SU-DHL-6 (cell line): Measurements from ENCODE around the gene MED7.
A peak's percentile ranks its signal among the peaks of the same experiment; 100 is the strongest.

Experiments used
- H2AFZ ChIP-seq: fragments of 200-600 bp; sonication (generic); 2 replicates; pipeline ENCODE4 v1.6.1; 2014; ENCODE audit warnings: low read depth, mild to moderate bottlenecking, moderate library complexity, mixed read lengths, antibody characterized with exemption, low read length; ENCODE audit not compliant: severe bottlenecking
- H3F3A ChIP-seq: fragments of 200-600 bp; shearing (Covaris generic); 2 replicates; pipeline ENCODE4 v1.6.0; 2016; ENCODE audit warnings: antibody characterized with exemption, mild to moderate bottlenecking; ENCODE audit not compliant: insufficient read depth
- H3K27ac ChIP-seq: fragments of 200-600 bp; sonication (generic); 2 replicates; pipeline ENCODE4 v1.5.1; 2016; ENCODE audit warnings: low read depth, mild to moderate bottlenecking, low read length, moderate library complexity, mixed read lengths
- H3K27me3 ChIP-seq: fragments of 200-600 bp; sonication (generic), shearing (Covaris generic); 2 replicates; pipeline ENCODE4 v1.6.0; 2014; ENCODE audit warnings: mild to moderate bottlenecking, low read length
- H3K36me3 ChIP-seq: fragments of 200-600 bp; sonication (generic); 2 replicates; pipeline ENCODE4 v1.6.1; 2014; ENCODE audit warnings: mild to moderate bottlenecking, low read length, mixed read lengths
- H3K4me2 ChIP-seq: fragments of 300-600, 200-600 bp; shearing (Covaris generic), sonication (generic); 2 replicates; pipeline ENCODE4 v1.6.0; 2014; ENCODE audit warnings: low read length, low read depth, mild to moderate bottlenecking; ENCODE audit not compliant: poor library complexity, severe bottlenecking
- H3K4me3 ChIP-seq: fragments of 200-600 bp; sonication (generic); 2 replicates; pipeline ENCODE4 v1.5.1; 2014; ENCODE audit warnings: antibody characterized with exemption, low read length, mild to moderate bottlenecking, mixed read lengths; ENCODE audit not compliant: insufficient read depth, poor library complexity, severe bottlenecking
- H3K79me2 ChIP-seq: fragments of 200-600 bp; sonication (generic); 2 replicates; pipeline ENCODE4 v1.6.1; 2014; ENCODE audit warnings: mild to moderate bottlenecking, low read length, moderate library complexity; ENCODE audit not compliant: insufficient read depth
- H3K9ac ChIP-seq: fragments of 200-600 bp; sonication (generic); 2 replicates; pipeline ENCODE4 v1.7.0; 2014; ENCODE audit warnings: mild to moderate bottlenecking, low read length
- H3K9me2 ChIP-seq: fragments of 200-600 bp; sonication (generic); replicated peaks from 2 replicates; pipeline ENCODE4 v1.6.1; 2014; ENCODE audit warnings: low read length; ENCODE audit not compliant: insufficient read depth
- H3K9me3 ChIP-seq: fragments of 200-600 bp; sonication (generic); 2 replicates; pipeline ENCODE4 v1.6.1; 2014; ENCODE audit warnings: low read length, mixed read lengths; ENCODE audit not compliant: insufficient read depth
- H4K20me1 ChIP-seq: fragments of 200-600 bp; sonication (generic); 2 replicates; pipeline ENCODE4 v1.6.1; 2014; ENCODE audit warnings: low read depth, mild to moderate bottlenecking, antibody characterized with exemption, low read length, moderate library complexity, mixed read lengths
- EZH2phosphoT487 ChIP-seq: fragments of 200-600 bp; sonication (generic), shearing (Covaris generic); conservative IDR thresholded peaks from 2 replicates; pipeline ENCODE4 v1.6.1; 2018; ENCODE audit warnings: mild to moderate bottlenecking, antibody characterized with exemption, low read length, moderate library complexity, mixed read lengths
- TF ChIP-seq, protein P1 (sequence below): fragments of 200-600 bp; sonication (generic); IDR thresholded peaks from one replicate; pipeline ENCODE4 v1.5.1; 2017; ENCODE audit warnings: antibody characterized with exemption, mild to moderate bottlenecking, low read length, moderate library complexity; ENCODE audit not compliant: insufficient read depth, poor library complexity, severe bottlenecking

The MED7 gene

DNA sequence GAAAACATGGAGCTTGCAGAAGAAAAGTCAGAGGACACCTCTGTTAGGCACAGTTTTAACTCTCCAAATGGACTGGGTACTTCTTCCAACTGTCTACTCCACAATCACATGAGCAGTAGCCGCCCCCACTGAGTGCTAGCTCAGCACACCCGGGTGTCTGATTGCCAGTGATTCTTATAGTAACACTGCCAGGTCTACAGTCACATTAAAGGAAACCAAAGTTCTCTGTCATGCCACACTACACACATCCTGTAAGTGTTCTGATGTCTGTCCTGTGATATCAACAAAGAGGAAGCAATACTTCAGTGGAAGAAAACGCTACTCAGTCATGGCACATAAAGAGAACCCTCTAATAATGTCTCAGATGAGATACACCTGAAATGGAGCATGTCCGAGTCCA lies 33.7 kb downstream of the MED7 start, which contains the start of gene HAVCR2:
TSS of gene HAVCR2 (minus strand) at position 69 of the 400 bp plus-strand sequence. CDS start at position 8, 61 bp downstream.
- peak within 1 kb of the TSS; percentile 71 for H3K27ac ChIP-seq
- H3K4me2 ChIP-seq: peak within 1 kb of the TSS; percentile 62
- H3K9me3 ChIP-seq: no peaks in the 10 kb centered on the region
- H3K9ac ChIP-seq: peak within 1 kb of the TSS; percentile 55
- peaks cover 4% of the 10 kb centered on the region; the same call in 1 of the 2 replicates for H3F3A ChIP-seq
- no peaks in the 10 kb centered on the region; the same call in 1 of the 2 replicates for H3K79me2 ChIP-seq
- H4K20me1 ChIP-seq: no peaks in the 10 kb centered on the region
- H3K9me2 ChIP-seq: no peaks in the 10 kb centered on the region
- peak within 1 kb of the TSS; percentile 45 for H3K4me3 ChIP-seq
- no peaks in the 10 kb centered on the region for H3K27me3 ChIP-seq
- TF ChIP-seq EZH2phosphoT487: no peak
- TF ChIP-seq, protein P1, sequence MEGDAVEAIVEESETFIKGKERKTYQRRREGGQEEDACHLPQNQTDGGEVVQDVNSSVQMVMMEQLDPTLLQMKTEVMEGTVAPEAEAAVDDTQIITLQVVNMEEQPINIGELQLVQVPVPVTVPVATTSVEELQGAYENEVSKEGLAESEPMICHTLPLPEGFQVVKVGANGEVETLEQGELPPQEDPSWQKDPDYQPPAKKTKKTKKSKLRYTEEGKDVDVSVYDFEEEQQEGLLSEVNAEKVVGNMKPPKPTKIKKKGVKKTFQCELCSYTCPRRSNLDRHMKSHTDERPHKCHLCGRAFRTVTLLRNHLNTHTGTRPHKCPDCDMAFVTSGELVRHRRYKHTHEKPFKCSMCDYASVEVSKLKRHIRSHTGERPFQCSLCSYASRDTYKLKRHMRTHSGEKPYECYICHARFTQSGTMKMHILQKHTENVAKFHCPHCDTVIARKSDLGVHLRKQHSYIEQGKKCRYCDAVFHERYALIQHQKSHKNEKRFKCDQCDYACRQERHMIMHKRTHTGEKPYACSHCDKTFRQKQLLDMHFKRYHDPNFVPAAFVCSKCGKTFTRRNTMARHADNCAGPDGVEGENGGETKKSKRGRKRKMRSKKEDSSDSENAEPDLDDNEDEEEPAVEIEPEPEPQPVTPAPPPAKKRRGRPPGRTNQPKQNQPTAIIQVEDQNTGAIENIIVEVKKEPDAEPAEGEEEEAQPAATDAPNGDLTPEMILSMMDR: no peak
- peak within 1 kb of the TSS; percentile 23 for H2AFZ ChIP-seq
- H3K36me3 ChIP-seq: no peaks in the 10 kb centered on the region

DNA sequence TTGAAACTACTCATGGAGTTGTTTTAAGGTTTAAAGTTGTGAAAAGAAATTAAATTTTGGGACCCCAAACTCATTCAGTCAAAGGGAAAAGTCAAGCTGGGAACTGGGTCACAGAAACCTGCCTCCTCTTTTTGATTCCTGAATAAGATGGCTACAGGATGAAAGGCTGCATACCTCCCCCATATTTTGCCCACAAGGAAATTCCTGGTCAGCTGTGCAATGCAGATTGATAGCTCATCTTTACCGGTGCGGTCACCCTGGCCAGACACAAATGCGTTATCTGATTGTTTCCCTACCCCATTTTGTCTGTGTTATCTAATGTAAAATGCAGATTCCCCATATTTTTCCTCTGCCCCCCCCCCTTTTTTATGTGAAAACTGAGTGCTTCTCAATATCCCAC lies 35.2 kb downstream of the MED7 start:
- Histone ChIP-seq H3K9me2 (no peaks in the 10 kb centered on the region), H3K27ac (peak overlapping the region; percentile 38; the same call in 1 of the 2 replicates), H3F3A (peaks cover 4% of the 10 kb centered on the region; the same call in 1 of the 2 replicates), H3K79me2 (no peaks in the 10 kb centered on the region; the same call in 1 of the 2 replicates), H3K9me3 (no peaks in the 10 kb centered on the region), H3K4me3 (peak overlapping the region; percentile 45), H3K27me3 (no peaks in the 10 kb centered on the region), H4K20me1 (no peaks in the 10 kb centered on the region), H3K4me2 (peak overlapping the region; percentile 62), H3K9ac (peak overlapping the region; percentile 9; the same call in 1 of the 2 replicates), H3K36me3 (no peaks in the 10 kb centered on the region), H2AFZ (no peak overlapping the region)
- TF ChIP-seq, protein P1: no peak
- TF ChIP-seq EZH2phosphoT487: no peak

DNA sequence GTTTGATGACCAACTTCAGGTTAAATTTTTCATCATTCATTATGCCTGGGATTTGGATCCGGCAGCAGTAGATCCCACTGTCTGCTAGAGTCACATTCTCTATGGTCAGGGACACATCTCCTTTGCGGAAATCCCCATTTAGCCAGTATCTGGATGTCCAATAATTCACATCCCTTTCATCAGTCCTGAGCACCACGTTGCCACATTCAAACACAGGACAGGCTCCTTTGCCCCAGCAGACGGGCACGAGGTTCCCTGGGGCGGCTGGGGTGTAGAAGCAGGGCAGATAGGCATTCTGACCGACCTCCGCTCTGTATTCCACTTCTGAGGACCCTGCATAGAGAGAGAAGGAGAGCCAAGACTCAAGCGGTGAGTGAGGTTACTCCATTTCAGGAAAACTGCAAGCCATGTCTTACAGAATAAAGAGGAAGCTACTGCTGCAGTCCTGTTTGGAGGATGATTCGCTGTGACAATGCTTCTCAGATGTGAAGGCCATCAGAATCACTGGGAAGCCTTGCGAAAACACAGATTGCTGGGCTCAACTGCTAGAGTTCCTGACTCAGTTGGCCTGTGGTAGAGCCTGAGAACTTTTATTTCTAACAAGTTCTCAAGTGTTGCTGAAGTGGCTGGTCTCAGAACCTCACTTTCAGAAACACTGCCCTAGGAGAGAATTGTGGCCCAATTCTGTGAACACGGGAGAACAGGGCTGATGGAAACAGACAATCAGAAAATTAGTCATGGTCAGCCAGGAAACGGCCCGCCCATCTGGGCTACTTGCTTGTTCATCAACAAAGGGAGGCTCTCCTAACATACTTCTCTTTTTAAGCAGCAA lies 35.8 kb downstream of the MED7 start:
- Histone ChIP-seq H2AFZ (no peak overlapping the region), H3K79me2 (no peaks in the 10 kb centered on the region; the same call in 1 of the 2 replicates), H3K36me3 (no peaks in the 10 kb centered on the region), H3F3A (peaks cover 4% of the 10 kb centered on the region; the same call in 1 of the 2 replicates), H3K9me2 (no peaks in the 10 kb centered on the region), H4K20me1 (no peaks in the 10 kb centered on the region), H3K4me2 (peak overlapping the region; percentile 62), H3K9ac (peak overlapping the region; percentile 9; the same call in 1 of the 2 replicates), H3K9me3 (no peaks in the 10 kb centered on the region), H3K27ac (peak overlapping the region; percentile 38), H3K27me3 (no peaks in the 10 kb centered on the region), H3K4me3 (peak overlapping the region; percentile 45)
- TF ChIP-seq, protein P1: no peak
- TF ChIP-seq EZH2phosphoT487: no peak
